Inflammatory macrophage treated with lipopolysaccharide for 4 hours (primary cell): ENCODE measurements around the gene JADE1.
A peak's percentile ranks its signal among the peaks of the same experiment; 100 is the strongest.

Source experiments
- DNase-seq: peaks from one replicate; pipeline ENCODE4 v3.0.0-alpha.2; 2020

JADE1 gene

DNA sequence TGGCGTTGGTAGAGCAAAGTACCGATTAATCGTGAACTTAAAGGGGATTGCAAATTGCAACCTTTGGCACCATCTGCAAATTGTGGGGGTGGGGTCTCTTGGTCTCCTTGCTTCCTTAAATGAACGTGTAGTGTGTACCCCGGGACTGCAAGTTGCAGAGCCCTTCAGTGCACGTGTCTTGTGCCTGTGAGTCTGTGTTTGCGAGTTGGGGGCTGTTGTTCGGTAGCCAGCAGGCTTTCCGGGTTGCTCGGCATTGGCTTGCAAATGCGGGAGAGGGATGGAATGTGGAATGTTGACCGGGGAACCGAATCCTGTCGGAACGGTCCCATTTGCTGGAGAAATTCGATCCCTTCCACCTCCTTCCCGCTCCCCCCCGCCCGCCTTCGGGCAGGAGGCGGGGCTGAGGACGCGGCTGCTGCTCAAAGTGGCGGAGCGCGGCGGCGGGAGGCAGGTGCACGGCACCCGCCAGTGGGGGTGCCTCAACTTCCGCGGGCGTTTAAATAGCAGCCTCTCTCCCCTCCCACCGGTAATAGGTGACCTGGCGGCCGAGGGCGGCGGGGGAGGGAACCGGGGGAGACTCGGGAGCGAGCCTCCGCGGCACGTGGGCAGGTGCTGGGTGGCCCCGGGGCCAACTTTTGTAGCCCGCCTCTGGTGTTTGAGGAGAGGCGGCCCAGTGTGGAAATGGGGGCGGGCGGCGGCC is 1.5 kb downstream of the JADE1 start:
- DNase-seq = peak; percentile 12

DNA sequence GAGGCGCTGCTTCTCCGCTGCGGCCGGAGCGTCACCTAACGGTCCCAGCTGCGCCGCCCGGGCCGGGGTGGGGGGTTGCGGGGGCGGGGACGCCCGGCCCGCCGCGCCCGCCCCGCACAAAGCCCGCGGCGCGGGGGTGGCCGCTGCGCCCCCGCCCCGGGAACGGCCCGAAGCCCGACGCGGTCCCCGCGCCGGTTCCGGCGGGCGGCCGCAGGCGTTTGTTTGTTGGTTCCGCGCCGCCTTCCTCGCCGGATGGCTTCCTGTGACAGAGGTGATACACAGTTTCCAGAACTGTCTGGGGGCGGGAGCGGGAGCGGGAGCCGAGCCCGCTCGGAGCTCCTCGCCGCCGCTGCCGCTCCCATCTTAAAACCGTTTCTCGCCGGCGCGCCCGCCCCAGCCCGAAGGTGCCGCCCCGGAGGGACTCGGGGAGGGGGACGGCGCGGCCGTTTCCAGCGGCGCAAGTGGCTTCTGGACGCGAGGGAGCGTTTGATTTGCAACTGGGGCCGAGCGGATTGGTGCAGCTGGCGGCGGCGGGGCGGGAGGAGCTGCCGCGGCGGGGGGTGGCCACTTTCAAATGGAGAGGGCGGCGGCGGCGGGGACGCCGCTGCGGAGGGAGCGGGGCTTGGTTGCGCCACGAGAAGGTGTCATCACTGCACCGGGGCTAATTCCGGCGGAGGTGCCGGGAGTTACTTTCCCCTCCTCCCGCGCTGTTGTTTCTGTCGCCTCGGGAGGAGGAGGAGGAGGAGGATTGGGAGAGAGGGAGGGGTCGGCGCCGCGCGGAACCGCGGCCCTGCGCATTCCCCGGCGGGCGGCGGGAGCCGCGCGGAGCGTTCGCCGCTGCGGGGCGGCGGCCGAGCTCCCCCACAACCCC is 2.3 kb downstream of the JADE1 start:
- peak; percentile 84 for DNase-seq

DNA sequence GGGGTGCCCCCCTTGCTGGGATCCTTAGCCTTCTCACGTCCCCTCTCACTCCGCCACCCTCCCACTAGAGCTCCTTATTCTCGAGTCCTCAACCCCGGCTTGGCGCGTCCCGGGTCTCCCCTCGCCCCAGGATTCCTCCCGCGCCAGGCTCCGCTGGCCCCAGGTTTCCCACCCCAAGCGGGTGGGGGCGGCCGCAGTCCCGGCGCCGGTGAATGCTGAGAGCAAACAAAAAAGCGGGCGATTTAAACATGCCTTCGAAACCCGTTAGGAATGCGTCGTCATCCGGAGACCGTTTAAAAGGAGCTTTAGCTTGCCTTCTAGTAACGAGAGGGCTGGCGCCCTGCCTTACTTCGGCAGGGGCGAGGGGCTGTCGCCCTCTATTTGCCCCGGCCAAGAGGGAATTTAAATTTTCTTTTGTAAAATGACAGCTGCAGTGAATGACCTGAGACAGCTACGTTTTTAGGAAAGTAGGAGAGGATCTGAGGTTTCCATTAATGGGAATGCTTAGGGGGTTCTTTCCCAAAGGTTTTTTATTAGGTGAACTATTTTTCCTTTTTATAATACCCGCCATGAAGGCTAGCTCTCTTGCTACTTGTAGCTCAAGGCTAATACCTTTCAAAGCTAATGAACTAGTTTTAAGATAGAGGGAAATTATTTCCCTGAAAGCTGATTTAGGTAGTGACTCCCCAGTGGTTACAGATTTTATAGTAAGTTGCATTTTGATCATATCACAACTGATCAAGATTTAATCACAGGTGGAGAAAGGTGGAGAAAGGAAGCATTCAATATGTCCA is 3.1 kb downstream of the JADE1 start:
- peak; percentile 47 for DNase-seq

GRCh38 chr4:128813965-128814364 is 4.5 kb downstream of the JADE1 start:
- no peak for DNase-seq

DNA sequence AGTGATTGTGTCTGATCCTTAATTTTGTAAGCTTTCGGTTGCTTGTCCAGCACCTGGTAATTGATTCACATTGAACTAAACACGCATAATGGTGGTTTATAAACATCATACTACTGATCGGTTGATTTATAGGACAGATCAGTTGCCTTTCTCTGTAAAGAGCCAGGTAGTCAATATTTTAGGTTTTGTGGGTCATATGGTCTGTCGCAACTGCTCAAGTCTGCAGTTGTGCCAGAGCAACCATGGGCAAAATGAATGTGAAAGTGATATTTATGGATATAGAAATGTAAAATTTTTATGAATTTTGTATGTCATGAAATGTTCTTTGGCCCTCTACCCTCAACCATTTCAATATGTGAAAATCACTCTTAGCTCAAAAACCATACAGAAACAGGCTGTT is 8.9 kb downstream of the JADE1 start:
- DNase-seq = peak; percentile 25

GRCh38 chr4:128819082-128819742 is 9.7 kb downstream of the JADE1 start:
- no peak for DNase-seq

DNA sequence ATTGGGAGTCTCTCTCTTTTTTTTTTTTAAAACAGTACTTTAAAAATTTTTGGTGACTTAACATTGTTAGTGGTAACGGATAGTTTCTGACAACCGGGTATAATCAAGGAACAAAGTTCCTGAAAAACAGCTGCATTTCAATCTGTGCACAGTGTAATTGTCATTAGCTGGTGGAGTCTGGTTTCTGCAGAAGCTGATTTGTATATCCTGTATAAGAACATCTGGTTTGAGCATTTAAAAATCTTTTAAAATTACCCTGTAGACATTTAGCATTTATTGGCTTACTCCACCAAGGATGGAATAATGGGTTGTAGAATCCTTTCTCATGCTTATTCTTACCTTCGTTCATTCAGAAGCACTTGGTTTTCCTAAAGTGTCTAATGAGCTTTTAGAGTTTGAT is 11.2 kb downstream of the JADE1 start:
- DNase-seq = no peak

DNA sequence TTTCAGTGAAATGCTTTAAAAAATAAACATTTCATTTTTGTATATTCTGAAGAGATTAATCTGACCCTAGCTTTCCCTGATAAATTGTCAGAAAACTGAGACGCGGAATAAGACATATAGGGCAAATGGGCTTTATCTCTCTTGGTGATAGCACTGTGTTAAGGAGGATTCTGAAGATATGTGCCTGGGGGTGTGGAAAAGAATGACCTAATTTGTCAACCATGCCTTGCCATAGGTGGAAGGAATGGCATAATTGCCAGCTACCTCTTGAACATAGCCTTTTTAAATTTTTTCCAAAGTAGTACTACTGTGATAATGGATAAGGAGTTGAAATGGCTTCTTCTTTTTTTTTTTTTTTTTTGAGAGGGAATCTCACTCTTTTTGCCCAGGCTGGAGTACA is 11.7 kb downstream of the JADE1 start:
- DNase-seq = no peak

DNA sequence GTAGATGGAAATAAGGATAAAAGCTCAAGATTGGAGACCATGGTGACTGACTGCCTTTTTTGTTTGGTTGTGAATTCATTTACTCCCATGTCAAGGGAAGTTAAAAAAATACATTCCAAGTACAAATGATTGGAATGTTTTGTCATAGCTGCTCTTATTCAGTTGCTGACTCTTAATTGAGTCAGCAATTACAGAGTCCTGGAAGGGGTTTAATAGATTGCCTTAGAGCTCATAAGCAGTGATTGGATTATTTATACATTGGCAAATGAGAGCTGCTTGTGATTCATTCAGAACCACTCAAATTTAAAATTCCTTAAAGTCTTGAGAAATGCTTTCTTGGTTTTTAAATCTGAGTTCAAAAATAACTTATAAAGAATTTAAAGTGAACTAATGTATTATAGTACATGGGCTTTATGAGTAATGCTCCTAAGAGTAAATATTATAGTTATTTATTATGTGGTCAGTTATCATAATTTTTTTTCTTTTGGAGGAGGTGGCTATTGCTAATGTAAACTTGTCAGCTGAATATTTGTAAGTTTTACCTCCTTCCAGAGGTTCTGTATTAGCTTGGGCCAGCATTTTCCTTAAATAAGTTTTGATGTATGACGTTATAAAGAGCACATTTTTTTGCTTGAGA is 13.6 kb downstream of the JADE1 start:
- no peak for DNase-seq

GRCh38 chr4:128825226-128825625 is 15.7 kb downstream of the JADE1 start:
- no peak for DNase-seq

DNA sequence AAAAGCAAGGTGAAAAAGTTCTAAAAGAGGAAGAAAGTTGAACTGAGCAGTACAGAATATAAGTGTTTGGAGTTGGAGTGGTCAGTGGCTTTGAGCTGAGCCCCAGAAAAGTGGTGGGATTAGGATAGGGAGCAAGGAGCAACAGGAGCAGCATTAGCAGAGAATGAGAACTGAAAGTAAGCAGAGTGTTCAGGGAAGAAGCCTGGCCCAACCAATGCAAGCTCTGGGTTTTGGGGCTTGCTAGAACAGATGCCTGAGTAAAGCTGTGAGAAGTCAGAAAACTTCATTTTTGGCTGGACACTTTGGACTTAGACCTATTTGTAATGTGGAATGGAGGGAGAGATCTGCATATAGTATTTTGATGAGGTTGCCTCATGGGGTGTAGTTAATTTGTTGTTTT is 17.8 kb downstream of the JADE1 start:
- no peak for DNase-seq

- DNase-seq = peak; percentile 7
Measured at GRCh38 chr4:128830906-128831503, 21.5 kb downstream of the JADE1 start.

- no peak for DNase-seq
Measured at GRCh38 chr4:128831531-128832242, 22.2 kb downstream of the JADE1 start.

DNA sequence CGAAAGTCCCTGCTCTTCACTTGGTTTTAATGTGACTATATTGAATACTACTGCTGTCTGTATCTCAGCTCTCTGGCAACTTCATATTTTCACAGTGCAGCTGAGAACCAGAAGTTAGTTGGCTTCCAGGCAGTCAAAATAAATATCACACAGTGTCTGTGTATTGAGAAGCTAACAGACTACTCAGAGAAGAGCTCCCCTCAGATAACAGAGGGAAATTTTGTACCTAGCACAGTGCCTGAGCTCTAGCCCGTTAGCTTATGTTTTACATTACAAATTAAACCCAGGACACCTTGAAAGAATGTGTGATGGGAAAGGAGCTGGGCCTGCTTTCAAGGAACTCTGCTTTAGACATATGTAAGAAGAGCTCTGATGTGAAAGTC is 22.7 kb downstream of the JADE1 start:
- no peak for DNase-seq

- no peak for DNase-seq
Measured at GRCh38 chr4:128835498-128836222, 26.2 kb downstream of the JADE1 start.

GRCh38 chr4:128837198-128837597 is 27.7 kb downstream of the JADE1 start:
- DNase-seq = no peak

DNA sequence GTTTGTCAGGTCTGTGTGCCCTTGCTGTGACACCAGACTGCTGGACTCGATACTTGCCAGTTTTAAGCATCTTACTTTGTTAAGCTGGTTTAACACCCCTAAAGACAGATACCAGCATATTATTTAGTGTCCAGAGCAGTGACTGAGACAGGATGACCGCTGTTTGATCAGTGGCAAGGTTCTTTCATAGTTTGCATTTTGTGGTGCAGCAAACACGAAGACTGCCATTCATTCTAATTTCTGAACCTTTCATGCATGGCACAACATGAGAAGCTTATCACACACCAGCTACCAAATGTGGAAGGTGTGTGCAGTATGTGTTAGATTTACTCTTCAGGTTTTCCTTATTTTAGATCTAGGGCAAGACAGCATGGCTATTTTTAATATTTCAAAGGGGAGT is 28.2 kb downstream of the JADE1 start:
- DNase-seq = no peak

DNA sequence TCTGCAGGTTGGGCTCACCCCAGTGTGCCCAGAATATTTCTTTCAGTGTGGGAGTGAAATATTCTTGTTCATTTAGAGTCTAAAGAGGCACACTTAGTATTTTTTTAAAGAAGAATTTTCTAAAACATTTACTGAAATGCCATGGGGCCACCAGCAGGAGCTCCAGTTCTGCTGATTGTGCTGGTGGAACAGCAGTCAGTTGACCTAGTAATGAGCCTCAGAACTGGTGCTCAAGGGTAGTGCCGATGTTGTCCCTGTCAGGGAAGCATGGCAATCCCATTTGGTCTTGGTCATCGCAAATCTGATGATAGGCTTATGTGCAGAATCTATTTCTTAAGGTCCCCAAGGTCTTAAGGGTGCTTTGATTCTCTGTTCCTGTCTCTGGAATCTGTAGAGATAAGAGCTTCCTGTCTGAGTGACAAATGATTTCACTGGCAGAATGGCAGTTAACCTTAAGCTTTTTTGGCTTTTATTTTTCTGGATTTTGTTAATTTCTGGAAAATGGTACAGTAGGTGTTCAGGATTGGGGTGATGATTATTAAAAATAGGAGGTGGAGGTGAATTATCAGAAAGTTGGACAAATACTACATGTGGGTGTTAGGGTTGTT is 31.3 kb downstream of the JADE1 start:
- DNase-seq = no peak

DNA sequence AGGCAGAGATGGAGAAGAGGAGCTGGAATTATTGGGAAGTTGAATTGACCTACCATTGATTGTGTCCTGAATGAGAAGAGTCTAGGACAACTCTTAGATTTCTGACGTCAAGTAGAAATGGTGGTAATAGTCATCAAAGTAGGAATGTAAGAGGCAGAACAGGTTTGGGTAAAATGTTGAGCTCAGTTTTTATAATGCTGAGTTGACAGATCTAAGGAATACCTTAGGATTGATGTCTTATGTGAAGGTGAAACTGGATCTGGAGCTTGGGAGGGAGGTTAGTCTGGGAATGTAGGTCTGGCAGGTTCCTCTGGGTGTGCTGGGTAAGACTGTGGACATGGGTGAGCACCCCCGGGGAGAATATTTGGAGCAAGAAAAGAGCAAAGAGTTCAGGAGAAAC is 31.9 kb downstream of the JADE1 start:
- DNase-seq = no peak

DNA sequence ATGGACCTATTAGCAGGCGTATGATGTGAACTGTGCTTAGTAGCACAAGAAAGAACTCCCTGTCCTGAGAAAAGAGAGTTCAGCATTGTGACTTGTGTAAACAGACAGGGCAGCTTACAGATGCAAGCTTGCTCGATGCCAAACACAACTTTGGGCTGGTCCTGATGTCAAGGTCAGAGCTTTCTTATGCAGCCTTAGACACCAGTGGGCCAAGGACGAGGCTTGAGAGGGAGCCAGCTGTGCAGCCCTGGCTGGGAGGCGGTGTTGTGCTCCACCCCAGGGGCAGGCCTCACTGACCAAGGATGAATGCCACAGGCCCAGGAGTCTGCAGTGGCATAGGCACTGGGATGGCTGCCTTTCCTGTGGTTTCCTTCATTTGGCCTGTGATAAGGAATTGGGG is 35.4 kb downstream of the JADE1 start:
- DNase-seq = no peak
